GM19035 (cell line): Measurements from ENCODE around the gene OR5B12.
"Not testable (repeated sequence)": the region's sequence is repeated elsewhere in the genome, so short reads cannot be mapped to it uniquely, and the experiment has no call there.

Experiments used
- ATAC-seq: cut with Tn5 transposase; IDR thresholded peaks from one replicate; pipeline ENCODE4 v1.9.1; 2021; ENCODE audit not compliant: unreplicated experiment

OR5B12 gene

GRCh38 chr11:58442136-58442535, at the start of gene OR5B12:
Gene OR5B12 (minus strand): TSS chr11:58442236. CDS start chr11:58440151, 2,085 bp downstream.
- no peak for ATAC-seq

GRCh38 chr11:58490827-58491226, 48.8 kb upstream of the OR5B12 start:
- ATAC-seq: no peak

- no peak for ATAC-seq
These were observed 45.1 kb upstream of the OR5B12 start for GRCh38 chr11:58487170-58487569.

GRCh38 chr11:58485961-58486360, 43.9 kb upstream of the OR5B12 start:
- ATAC-seq: no peak

- ATAC-seq: no peak
These were observed 29.9 kb upstream of the OR5B12 start for GRCh38 chr11:58471892-58472291.

GRCh38 chr11:58466293-58466692, 24.3 kb upstream of the OR5B12 start:
- no peak for ATAC-seq

GRCh38 chr11:58465690-58466089, 23.7 kb upstream of the OR5B12 start:
- no peak for ATAC-seq

GRCh38 chr11:58451585-58451984, 9.5 kb upstream of the OR5B12 start:
- no peak for ATAC-seq

GRCh38 chr11:58446294-58446693, 4.3 kb upstream of the OR5B12 start:
- ATAC-seq: no peak

- ATAC-seq: no peak
These were observed 2.3 kb upstream of the OR5B12 start for GRCh38 chr11:58444300-58444699.

- no peak for ATAC-seq
These were observed 3.5 kb downstream of the OR5B12 start for GRCh38 chr11:58438486-58438885.

- ATAC-seq: no peak
These were observed 7.8 kb downstream of the OR5B12 start for GRCh38 chr11:58434217-58434616.

GRCh38 chr11:58433638-58434203, 8.3 kb downstream of the OR5B12 start:
- no peak for ATAC-seq

- ATAC-seq: no peak
These were observed 12.8 kb downstream of the OR5B12 start for GRCh38 chr11:58429273-58429672.

- ATAC-seq: no peak
These were observed 14.0 kb downstream of the OR5B12 start, which contains the start of gene OR5B2 for GRCh38 chr11:58428021-58428420. Gene OR5B2 (minus strand): TSS chr11:58428121. CDS start chr11:58423261, 4,860 bp downstream.

GRCh38 chr11:58406774-58407173, 35.3 kb downstream of the OR5B12 start, which contains the start of gene OR5B3:
Gene OR5B3 (minus strand): TSS chr11:58406874. CDS start chr11:58403409, 3,465 bp downstream.
- no peak for ATAC-seq

GRCh38 chr11:58399622-58400021, 42.4 kb downstream of the OR5B12 start:
- not testable (repeated sequence) for ATAC-seq

GRCh38 chr11:58395581-58395980, 46.5 kb downstream of the OR5B12 start:
- no peak for ATAC-seq

- no peak for ATAC-seq
These were observed 47.8 kb downstream of the OR5B12 start for GRCh38 chr11:58394195-58394594.

GRCh38 chr11:58392746-58393145, 49.3 kb downstream of the OR5B12 start:
- no peak for ATAC-seq

GRCh38 chr11:58391879-58392278, 50.2 kb downstream of the OR5B12 start:
- no peak for ATAC-seq

- ATAC-seq: no peak
These were observed 51.4 kb downstream of the OR5B12 start for GRCh38 chr11:58390551-58391063.
